Erythroblast (primary cell): ENCODE measurements around the gene PLEKHM3.

Source experiments
- GATA1 ChIP-seq: IDR thresholded peaks from 2 replicates; pipeline ENCODE4 v1.6.1; 2011; ENCODE audit warnings: low read depth, mild to moderate bottlenecking, control low read depth, low read length, moderate library complexity
- POLR2A ChIP-seq: IDR thresholded peaks from 2 replicates; pipeline ENCODE4 v1.6.1; 2011; ENCODE audit warnings: mild to moderate bottlenecking, low read length

DNA sequence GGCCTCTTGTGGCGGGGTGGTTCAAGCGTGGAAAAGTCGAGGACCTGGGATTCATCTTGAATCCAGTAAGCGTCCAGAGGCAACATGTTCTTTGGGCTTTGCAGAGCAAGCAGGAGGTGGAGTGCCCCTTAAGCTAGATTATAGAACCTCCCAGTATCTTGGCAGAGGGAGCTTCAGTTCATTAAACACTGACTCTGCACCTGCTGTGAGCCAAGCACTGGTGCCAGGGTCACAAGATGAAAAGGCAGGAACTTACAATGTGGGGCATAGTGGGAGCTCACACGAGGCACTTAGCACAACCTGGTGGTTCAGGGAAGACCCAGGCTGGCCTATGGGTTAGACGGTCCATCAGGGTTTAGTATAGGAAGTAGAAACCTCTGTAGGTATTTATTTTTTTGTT, 248.2 kb downstream of the PLEKHM3 start:
- no peak for TF ChIP-seq POLR2A
- no peak for TF ChIP-seq GATA1
